GM21423 (cell line): Measurements from ENCODE around the gene PKNOX2.

ENCODE experiments used
- ATAC-seq: cut with Tn5 transposase; IDR thresholded peaks from one replicate; pipeline ENCODE4 v1.9.1; 2021; ENCODE audit warnings: mild to moderate bottlenecking, moderate library complexity; ENCODE audit not compliant: unreplicated experiment

The PKNOX2 gene

GRCh38 chr11:125164422-125165110 is at the start of gene PKNOX2:
Gene PKNOX2 (plus strand): TSS chr11:125164751. CDS start chr11:125351306, 186,555 bp downstream.
- ATAC-seq: no peak

- no peak for ATAC-seq
These were observed 47.1 kb upstream of the PKNOX2 start for GRCh38 chr11:125117429-125117828.

- ATAC-seq: no peak
These were observed 41.2 kb upstream of the PKNOX2 start for GRCh38 chr11:125123194-125123946.

GRCh38 chr11:125123947-125124617 is 40.5 kb upstream of the PKNOX2 start:
- no peak for ATAC-seq

GRCh38 chr11:125124618-125124992 is 39.9 kb upstream of the PKNOX2 start:
- ATAC-seq: no peak

- ATAC-seq: no peak
These were observed 36.1 kb upstream of the PKNOX2 start for GRCh38 chr11:125128450-125128849.

GRCh38 chr11:125129316-125129993 is 35.1 kb upstream of the PKNOX2 start:
- ATAC-seq: no peak

GRCh38 chr11:125132071-125132470 is 32.5 kb upstream of the PKNOX2 start:
- ATAC-seq: no peak

- no peak for ATAC-seq
These were observed 32.0 kb upstream of the PKNOX2 start for GRCh38 chr11:125132596-125132995.

- no peak for ATAC-seq
These were observed 28.6 kb upstream of the PKNOX2 start for GRCh38 chr11:125136001-125136400.

- ATAC-seq: no peak
These were observed 25.6 kb upstream of the PKNOX2 start for GRCh38 chr11:125138966-125139365.

GRCh38 chr11:125139778-125140177 is 24.8 kb upstream of the PKNOX2 start:
- no peak for ATAC-seq

GRCh38 chr11:125140233-125140632 is 24.3 kb upstream of the PKNOX2 start:
- no peak for ATAC-seq

GRCh38 chr11:125141178-125141577 is 23.4 kb upstream of the PKNOX2 start:
- ATAC-seq: no peak

GRCh38 chr11:125141686-125142535 is 22.6 kb upstream of the PKNOX2 start:
- no peak for ATAC-seq

GRCh38 chr11:125146232-125146631 is 18.3 kb upstream of the PKNOX2 start:
- no peak for ATAC-seq

GRCh38 chr11:125147280-125147679 is 17.3 kb upstream of the PKNOX2 start:
- no peak for ATAC-seq

GRCh38 chr11:125148011-125148410 is 16.5 kb upstream of the PKNOX2 start:
- ATAC-seq: no peak

- no peak for ATAC-seq
These were observed 15.8 kb upstream of the PKNOX2 start for GRCh38 chr11:125148743-125149142.

- no peak for ATAC-seq
These were observed 10.7 kb upstream of the PKNOX2 start for GRCh38 chr11:125153837-125154236.
